ENCODE measurements around the gene PLA2G4B.

- TF ChIP-seq POLR2A (IDR thresholded peaks at IDR 0.05) (no peak), CTCF (IDR thresholded peaks at IDR 0.05) (no peak)
These were observed 54.2 kb downstream of the PLA2G4B start for GRCh38 chr15:41892621-41893421.
